ENCODE results near the gene MC2R. TPM values are rescaled to one million over a fixed set of nuclear protein-coding genes. Genes with fewer than 3 reads are reported as not detected.

Gene MC2R
- total RNA-seq, 2 donors from 2014 or later, result not detected

DNA sequence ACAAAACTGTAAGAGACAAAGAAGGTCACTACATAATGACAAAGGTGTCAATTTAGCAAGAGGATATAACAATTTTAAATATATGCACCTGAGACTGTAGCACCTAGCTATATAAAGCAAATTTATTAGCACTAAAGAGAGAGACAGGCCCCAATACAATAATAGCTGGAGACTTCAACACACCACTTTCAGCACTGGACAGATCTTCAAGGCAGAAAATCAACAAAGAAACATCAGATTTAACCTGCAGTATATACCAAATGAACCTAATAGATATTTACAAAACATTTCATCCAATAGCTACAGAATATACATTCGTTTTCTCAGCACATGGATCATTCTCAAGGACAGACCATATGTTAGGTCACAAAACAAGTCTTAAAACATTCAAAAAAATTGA is 14.7 kb downstream of the MC2R start:
- TF ChIP-seq, protein P1, sequence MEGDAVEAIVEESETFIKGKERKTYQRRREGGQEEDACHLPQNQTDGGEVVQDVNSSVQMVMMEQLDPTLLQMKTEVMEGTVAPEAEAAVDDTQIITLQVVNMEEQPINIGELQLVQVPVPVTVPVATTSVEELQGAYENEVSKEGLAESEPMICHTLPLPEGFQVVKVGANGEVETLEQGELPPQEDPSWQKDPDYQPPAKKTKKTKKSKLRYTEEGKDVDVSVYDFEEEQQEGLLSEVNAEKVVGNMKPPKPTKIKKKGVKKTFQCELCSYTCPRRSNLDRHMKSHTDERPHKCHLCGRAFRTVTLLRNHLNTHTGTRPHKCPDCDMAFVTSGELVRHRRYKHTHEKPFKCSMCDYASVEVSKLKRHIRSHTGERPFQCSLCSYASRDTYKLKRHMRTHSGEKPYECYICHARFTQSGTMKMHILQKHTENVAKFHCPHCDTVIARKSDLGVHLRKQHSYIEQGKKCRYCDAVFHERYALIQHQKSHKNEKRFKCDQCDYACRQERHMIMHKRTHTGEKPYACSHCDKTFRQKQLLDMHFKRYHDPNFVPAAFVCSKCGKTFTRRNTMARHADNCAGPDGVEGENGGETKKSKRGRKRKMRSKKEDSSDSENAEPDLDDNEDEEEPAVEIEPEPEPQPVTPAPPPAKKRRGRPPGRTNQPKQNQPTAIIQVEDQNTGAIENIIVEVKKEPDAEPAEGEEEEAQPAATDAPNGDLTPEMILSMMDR (IDR thresholded peaks at IDR 0.05), result no peak
- Histone ChIP-seq H3K36me3 (no peaks in the 10 kb centered on the region), H3K4me1 (ENCODE audit: control insufficient read depth in 1 of 2, low read depth in 2 of 2) (no peaks in the 10 kb centered on the region), H3K9me3 (no peaks in the 10 kb centered on the region), H3K27ac (no peak overlapping the region), H3K27me3 (replicated peaks; ENCODE audit: insufficient read depth) (no peaks in the 10 kb centered on the region), H3K4me3 (no peak overlapping the region)
- no peak for DNase-seq (ENCODE audit: low spot score)
- no peak for ATAC-seq (ENCODE audit: insufficient number of reproducible peaks, low FRiP score, low read depth)

DNA sequence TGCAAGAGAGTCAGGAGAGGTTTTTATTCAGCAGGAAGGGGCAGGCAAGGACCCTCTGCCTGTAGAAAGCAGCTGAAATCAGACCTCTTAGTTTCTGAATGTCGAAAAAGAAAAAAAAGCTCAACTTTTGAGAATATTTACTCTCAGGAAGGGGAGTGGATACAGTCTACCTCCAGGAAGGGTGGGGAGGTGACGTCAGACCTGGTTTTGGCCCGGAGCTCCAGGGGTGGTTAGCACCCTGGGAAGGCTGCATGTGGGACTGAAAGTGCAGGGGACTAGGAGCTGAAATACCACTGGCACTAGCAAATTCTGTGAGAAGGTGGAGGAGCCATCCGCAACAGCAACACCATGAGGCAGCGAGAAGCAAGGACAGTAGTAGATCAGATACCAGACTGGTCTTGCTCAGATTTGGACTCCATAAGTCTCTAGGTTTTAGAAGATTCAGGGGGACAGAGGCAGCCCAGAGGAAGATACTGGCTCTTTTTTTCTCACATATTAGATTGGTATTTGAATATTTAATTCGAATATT is 19.8 kb downstream of the MC2R start:
- ATAC-seq (ENCODE audit: insufficient number of reproducible peaks, low FRiP score, low read depth), result no peak
- TF ChIP-seq, protein P1 (IDR thresholded peaks at IDR 0.05), result no peak
- no peaks in the 10 kb centered on the region for H3K4me1 ChIP-seq (ENCODE audit: control insufficient read depth in 1 of 2, low read depth in 2 of 2)
- DNase-seq (ENCODE audit: low spot score), result no peak
- H3K36me3 ChIP-seq, result no peaks in the 10 kb centered on the region
- no peaks in the 10 kb centered on the region for H3K9me3 ChIP-seq
- H3K4me3 ChIP-seq, result no peak overlapping the region
- no peak overlapping the region for H3K27ac ChIP-seq
- H3K27me3 ChIP-seq (replicated peaks; ENCODE audit: insufficient read depth), result no peaks in the 10 kb centered on the region

DNA sequence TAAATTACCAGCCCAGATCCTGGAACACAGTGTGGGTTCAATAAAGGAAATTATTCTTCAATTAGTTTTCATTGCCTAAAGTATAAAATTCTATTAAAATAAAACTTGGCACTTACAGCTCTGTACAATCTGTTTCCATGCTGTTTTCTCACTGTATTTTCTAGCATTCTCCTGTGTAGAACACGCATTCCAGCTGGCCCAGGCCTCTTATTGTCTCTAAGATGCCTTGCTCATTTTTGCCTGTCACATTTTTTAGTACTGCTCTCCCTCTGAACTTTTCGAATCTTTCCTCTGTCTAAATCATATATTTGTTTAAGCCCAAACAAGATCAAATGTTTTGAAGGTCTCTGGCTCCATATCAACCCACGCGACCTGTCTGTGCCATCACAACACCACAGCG is 20.8 kb downstream of the MC2R start:
- ATAC-seq (ENCODE audit: insufficient number of reproducible peaks, low FRiP score, low read depth), result no peak
- DNase-seq (ENCODE audit: low spot score), result no peak
- no peaks in the 10 kb centered on the region for H3K27me3 ChIP-seq (replicated peaks; ENCODE audit: insufficient read depth)
- H3K9me3 ChIP-seq, result no peaks in the 10 kb centered on the region
- no peaks in the 10 kb centered on the region for H3K4me1 ChIP-seq (ENCODE audit: control insufficient read depth in 1 of 2, low read depth in 2 of 2)
- no peak overlapping the region for H3K27ac ChIP-seq
- H3K4me3 ChIP-seq, result no peak overlapping the region
- H3K36me3 ChIP-seq, result no peaks in the 10 kb centered on the region
- TF ChIP-seq, protein P1 (IDR thresholded peaks at IDR 0.05), result no peak

DNA sequence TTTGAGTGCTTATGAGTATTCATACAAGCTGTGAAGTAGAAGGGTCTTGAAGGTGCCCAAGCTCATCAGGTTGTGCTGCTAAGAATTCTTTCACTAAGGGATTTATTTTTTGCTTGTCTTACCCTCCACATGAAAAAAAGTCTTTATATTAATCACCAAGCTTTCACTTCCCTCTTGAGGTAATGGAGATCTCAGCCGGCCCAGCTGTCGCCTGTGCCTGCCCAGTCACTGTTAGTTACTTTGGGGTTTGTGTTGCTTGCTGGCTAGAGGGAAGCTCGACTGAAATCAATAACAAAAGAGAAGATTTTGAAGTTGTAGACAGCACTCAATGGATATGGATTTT is 21.9 kb downstream of the MC2R start:
- DNase-seq (ENCODE audit: low spot score) (no peak), ATAC-seq (ENCODE audit: insufficient number of reproducible peaks, low FRiP score, low read depth) (no peak)
- Histone ChIP-seq H3K9me3 (no peaks in the 10 kb centered on the region), H3K36me3 (no peaks in the 10 kb centered on the region), H3K4me3 (no peak overlapping the region), H3K27me3 (replicated peaks; ENCODE audit: insufficient read depth) (no peaks in the 10 kb centered on the region), H3K4me1 (ENCODE audit: control insufficient read depth in 1 of 2, low read depth in 2 of 2) (no peaks in the 10 kb centered on the region), H3K27ac (no peak overlapping the region)
- TF ChIP-seq, protein P1 (IDR thresholded peaks at IDR 0.05), result no peak

DNA sequence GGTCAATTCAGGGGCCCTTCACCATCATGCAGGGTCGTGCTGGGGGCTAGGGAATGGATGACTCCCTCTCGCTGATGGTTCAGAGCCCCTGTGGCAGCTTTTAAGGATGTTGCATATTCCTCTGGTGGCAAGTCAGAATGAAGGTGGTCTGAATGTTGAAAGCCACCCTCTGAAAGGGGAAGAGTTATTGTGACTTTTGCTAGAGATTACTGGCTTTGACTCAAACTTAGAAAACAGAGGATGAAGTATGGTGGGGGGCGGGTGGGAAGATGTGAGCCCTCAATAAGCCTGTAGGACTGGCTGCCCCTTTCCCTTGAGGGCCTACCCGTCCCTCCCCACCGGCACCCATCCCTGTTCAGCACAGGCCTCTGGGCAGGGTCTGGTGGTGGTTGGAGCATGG is 23.2 kb downstream of the MC2R start:
- TF ChIP-seq, protein P1 (IDR thresholded peaks at IDR 0.05), result no peak
- H3K4me3 ChIP-seq, result no peak overlapping the region
- no peak for DNase-seq (ENCODE audit: low spot score)
- no peaks in the 10 kb centered on the region for H3K36me3 ChIP-seq
- H3K27ac ChIP-seq, result no peak overlapping the region
- no peaks in the 10 kb centered on the region for H3K27me3 ChIP-seq (replicated peaks; ENCODE audit: insufficient read depth)
- H3K9me3 ChIP-seq, result no peaks in the 10 kb centered on the region
- ATAC-seq (ENCODE audit: insufficient number of reproducible peaks, low FRiP score, low read depth), result no peak
- H3K4me1 ChIP-seq (ENCODE audit: control insufficient read depth in 1 of 2, low read depth in 2 of 2), result no peaks in the 10 kb centered on the region
